HG03460 (cell line): ENCODE measurements around the gene MID2.
"Not testable (repeated sequence)": the region's sequence is repeated elsewhere in the genome, so short reads cannot be mapped to it uniquely, and the experiment has no call there.

Experiments
- ATAC-seq: cut with Tn5 transposase; IDR thresholded peaks from one replicate; pipeline ENCODE4 v1.9.1; 2021; ENCODE audit not compliant: unreplicated experiment

The MID2 gene

DNA sequence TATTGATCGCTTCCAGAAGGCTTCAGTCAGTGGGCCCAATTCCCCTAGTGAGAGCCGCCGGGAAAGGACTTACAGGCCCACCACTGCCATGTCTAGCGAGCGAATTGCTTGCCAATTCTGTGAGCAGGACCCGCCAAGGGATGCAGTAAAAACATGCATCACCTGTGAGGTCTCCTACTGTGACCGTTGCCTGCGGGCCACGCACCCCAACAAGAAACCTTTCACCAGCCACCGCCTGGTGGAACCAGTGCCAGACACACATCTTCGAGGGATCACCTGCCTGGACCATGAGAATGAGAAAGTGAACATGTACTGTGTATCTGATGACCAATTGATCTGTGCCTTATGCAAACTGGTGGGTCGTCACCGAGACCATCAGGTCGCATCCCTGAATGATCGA lies 15.3 kb downstream of the MID2 start:
- ATAC-seq = no peak

DNA sequence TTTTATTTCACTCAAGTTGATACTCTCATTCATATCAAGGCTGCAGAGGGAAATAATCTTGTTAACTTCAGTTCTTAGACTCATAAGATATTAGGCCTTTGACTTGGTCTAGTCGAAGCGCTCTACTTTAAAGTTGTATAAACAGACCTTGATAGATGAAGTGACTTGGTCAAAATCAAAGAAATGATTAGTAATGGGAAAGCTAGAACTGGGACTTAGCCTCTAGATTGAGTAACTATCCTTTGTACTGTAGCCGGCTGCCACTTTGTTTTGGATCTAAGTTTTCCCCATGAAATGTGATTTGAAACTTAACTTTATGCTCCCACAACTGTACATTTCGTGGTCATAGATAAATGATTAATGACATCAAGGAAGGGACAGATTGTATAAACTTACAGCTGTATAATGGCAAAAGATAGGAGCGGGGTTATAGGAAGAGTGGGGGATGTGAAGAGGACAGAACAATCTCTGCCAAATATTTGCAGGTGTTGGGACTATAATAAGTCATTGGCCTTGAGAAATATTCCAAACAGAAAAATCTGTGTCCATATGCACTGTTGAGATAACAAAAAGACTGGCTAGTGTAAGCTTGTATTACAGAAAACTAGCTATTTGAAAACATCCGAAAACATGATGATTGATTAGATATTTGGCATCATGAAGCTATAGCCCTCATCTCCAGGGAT lies 17.2 kb downstream of the MID2 start:
- ATAC-seq = no peak

DNA sequence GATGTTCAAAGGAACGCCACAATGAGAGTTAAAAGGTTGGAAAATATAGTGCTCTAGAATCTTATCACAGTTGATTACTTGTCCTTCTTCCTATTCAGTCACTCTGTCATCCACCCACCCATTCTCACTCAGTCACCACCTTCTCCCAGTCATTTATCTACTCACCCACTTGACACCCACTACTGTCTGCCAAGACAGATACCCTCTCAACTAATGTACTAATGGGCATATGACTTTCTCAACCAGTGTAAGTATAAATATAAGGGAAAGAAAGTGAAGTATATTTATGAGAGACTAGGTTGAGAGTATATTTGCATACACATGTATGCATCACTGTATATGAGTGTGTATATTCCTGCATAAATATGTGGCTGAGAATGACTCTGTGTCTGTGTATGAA lies 20.0 kb downstream of the MID2 start:
- no peak for ATAC-seq

DNA sequence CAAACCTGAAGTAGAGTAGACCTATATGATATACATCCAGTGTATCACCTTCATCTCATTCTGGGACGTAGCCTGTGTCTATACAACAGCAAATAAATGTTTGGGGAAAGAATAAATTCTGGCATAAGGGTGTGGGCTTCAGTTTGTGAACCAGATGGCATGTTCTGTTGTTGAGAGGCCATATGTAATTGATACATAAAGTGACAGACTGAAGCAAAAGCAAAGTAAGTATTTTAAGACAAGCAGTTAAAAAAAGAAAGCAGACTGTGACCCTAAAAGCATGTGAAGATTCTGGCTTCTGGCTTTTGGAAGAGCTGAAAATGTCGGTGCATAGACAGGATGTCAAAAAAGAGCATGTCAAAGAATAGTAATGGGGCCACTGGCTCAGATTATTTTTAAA lies 22.9 kb downstream of the MID2 start:
- ATAC-seq = no peak

DNA sequence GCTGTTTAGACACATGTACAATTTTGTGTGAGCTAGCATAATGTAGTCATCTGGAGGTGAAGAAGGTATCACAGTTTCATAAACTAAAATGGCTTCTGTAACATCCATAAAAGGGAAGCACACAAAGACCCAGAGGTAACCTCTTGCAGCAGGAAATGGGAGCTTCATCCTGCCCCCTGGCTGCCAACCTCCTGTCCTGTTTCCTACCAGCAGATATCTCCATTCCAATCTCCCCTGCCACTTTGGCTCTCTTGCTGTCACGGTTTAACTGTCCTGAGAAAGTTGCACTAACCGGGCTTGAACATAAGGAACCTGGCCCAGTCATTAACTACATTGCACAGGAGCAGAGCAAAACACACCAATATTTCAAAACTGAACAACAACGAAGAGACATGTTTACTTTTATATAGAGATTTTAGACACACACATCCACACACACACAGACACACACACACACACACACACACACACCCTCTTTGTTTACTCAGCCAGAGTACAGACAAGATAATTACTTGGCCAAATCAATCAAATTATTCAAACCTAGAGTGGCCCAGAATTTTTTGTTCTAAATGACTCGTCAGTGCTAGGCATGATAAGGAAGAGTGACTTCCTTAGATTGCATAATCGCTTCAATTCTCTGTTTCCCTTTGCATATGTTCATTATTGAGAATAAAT lies 24.2 kb downstream of the MID2 start:
- no peak for ATAC-seq

DNA sequence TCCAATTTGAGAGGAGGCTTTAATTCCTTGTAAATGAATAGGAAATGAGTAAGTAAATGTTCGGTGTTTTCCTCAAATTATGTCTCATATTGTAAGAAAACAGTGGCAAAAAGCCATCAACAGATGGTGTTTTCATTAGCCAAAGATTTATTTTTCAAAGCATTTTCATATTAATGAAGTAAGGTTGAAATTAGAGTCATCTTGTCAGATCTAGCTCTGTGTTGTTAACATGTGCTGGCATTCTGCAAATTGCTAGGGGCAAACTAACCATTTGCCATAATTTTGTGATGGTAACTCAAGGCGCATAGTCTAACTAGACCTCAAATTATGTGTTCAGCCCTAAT lies 24.7 kb downstream of the MID2 start:
- ATAC-seq = no peak

DNA sequence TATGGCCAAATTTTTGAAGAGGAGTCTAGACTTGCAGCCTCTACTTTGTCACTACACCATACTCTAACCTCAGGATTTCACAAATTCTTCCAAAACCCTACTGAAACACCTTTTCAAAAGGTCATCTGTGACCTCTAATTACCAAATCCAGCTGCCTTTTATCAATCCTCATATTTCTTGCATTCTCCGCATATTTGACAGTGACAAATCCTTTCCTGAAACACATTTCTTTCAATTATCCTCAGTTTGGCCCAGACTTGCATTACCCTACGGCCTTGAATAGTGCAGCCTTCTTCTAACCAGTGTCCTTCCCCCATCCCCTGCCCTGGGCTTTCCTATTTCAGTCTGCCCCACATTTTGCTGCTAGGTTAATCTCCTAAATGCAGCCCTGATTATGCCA lies 25.5 kb downstream of the MID2 start:
- ATAC-seq = no peak

DNA sequence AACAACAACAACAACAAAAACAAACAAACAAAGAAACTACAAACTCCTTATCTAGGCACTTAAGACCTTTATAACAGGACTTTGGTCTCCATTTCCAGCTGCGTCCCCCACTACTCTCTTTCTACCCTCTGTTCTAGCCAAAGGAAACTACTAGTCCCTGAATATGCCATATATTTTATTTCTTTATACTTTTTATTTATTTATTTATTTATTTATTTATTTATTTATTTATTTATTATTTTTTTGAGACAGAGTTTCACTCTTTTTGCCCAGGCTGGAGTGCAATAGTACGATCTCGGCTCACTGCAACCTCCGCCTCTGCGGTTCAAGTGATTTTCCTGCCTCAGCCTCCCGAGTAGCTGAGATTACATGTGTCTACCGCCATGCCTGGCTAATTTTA lies 26.0 kb downstream of the MID2 start:
- not testable (repeated sequence) for ATAC-seq

DNA sequence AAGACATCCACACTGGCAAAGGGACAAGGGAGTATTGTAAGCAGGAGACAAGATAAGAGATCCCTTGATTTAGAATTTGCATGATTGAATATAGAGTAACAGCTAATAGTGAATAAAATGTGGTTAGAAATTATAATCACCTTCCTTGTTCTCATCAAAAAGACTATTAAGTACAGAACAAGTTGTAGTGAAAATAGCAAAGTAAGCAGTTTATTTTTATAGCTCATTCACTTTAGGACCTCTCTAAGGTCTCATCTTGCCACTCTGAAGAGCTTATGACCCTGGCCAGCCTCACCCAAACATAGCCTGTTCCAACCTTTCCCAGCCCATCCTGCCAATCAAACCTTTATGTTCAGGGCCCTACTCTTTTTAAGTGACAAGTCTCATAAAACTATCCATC lies 30.6 kb downstream of the MID2 start:
- no peak for ATAC-seq

DNA sequence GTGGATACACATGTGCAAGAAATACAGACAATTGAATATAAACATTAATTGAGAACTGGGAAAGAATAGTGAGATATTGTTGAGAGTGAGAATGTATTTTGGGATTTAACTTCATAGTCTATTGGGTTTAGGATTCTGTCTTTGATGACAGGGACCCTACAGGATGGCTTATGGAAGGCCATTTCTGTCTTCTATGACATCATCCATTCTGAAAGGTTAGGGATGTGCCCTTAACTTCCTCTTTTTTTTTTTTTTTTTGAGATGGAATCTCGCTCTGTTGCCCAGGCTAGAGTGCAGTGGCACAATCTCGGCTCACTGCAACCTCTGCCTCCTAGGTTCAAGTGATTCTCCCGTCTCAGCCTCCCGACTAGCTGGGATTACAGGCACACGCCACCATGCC lies 31.4 kb downstream of the MID2 start:
- not testable (repeated sequence) for ATAC-seq

DNA sequence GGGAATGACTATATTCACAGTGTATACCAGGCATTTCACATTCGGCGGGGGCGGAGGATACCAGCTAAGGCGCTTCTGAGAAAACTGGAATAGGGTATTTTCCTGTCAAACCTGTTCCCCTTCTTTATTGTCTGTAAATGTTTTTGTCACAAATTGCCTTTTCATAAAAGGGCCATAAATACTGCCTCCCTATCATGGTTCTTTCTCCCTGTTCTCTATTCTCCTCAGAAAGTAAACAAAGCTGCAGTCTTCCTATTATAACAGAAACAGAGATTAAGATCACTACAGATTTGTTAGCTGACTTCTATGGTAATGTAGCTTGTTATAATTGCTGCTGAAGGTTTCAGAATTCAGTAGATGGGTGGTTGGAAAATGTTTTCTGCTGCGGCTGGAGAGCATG lies 32.2 kb downstream of the MID2 start:
- ATAC-seq = no peak

DNA sequence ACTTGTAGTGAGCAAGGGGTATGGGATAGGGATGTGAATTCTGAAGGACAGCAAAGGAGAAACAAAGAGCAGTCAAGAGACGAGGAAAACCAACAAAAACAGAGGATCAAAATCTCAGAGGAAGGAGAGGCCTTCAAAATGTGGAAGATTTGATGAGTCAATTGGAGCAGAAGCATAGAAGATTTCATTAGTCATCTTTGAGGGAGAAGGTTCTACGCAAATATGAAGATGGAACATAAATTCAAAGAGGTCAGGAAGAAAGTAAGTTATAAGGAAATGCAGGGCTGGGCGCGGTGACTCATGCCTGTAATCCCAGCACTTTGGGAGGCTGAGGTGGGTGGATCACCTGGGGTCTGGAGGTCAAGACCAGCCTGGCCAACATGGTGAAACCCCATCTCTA lies 35.4 kb downstream of the MID2 start:
- ATAC-seq = no peak

DNA sequence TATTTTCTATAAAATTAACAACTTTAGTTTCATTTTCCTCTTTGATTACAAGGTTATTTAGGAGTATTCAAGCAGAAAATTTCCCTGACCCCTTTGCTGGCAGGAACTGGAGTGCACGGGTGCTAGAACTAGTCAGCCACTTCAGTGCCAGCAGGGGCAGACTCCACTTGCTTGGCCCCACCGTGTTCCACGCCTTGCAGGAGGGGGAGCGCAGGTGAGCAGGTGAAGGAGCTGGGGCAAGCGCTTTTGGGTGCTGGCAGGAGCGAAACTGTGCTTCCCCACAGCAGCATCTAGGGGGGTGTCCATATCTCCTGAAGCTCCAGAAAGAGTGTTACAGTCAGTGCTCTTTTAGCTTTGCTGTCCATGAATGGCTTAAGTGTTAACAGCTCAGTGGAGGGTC lies 45.5 kb downstream of the MID2 start:
- no peak for ATAC-seq

DNA sequence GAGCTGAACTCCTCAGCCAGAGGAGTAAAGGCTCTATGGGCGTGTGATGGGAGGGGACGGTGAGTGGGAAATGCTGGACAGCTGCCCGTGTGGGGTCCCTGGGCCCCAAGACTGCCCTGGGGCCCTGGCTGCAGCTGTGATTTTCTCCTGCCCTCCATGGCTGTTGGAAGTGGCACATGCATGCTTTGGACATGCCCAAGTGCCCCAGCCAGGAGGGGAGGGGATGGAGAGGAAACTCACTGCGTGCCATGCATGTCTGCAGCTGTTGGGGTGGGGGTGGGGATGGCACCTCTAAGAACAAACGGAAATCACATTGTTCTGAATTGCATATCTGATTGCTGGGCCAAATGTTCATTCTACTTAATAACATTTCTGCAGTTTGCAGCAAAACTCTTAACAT lies 52.4 kb downstream of the MID2 start:
- no peak for ATAC-seq

DNA sequence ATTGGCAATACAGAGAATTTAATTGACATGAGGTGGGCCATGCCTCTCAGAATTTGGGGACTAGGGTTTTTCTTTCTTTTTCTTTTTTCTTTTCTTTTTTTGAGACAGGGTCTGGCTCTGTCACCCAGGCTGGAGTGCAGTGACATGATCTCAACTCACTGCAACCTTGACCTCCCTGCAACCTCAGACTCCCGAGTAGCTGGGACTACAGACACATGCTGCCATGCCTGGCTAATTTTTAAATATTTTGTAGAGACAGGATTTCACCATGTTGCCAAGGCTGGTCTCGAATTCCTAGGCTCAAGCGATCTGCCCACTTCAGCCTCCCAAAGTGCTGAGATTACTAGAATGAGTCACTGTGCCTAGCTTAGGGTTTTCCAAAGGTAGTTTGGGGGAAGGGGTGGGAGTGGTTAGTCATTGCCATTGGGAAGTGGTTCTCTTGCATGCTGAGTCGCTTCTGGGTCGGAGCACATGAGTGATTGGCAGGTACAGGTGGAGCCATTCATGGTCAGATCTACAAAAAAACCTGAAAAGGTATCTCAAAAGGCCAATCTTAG lies 54.5 kb downstream of the MID2 start:
- ATAC-seq = no peak

DNA sequence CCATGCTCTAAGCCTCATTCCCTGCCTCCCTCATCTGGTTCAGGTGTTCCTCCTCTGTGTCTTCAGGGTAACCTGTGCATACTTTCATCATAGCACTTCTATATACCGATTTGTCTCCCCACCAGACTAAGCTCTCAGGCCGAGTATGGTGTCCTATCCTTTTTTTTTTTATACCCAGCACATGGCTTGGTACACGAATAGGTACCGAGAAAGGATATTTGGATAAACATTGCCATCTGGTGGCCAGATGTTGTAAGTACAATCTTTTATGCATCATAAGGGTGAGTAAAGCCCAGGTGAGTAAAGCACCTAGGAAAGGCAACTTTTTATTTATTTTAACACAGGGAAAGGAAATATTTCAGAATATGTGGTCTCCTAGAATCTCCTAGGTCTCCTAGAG lies 68.4 kb downstream of the MID2 start:
- ATAC-seq = no peak

DNA sequence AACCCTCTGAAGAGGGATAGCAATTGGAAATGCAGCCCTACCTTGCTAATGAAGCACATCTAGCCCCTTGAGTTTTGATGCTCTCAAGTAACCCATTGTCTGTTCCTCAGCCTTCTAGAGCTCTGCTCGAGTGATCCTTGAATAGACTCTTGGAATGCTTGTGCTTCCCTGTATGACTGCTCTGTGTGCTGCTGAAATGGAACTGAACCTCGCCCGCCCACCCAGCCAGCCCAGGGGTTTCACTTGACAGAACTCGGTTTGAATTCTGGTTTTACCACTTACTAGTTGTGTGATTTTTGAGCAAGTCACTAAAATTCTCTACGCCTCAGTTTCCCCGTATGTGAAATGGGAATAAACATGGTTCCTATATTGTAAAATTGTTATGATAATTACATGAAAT lies 77.1 kb downstream of the MID2 start:
- no peak for ATAC-seq

DNA sequence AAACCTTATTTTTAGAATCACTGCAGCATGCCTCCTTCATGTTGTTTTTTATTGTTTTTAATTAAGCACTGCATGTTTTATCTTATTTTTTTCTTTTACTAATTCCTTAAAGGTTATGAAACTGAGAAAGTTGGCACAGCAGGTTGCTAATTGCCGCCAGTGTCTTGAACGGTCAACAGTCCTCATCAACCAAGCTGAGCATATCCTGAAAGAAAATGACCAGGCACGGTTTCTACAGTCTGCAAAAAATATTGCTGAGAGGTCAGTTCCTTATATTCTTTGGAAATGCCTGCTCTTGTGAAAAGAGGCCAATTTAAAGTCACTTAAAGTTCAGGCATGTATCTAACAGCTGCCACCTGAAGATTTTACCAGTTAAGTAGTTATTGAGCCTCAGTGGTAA lies 79.7 kb downstream of the MID2 start:
- no peak for ATAC-seq

DNA sequence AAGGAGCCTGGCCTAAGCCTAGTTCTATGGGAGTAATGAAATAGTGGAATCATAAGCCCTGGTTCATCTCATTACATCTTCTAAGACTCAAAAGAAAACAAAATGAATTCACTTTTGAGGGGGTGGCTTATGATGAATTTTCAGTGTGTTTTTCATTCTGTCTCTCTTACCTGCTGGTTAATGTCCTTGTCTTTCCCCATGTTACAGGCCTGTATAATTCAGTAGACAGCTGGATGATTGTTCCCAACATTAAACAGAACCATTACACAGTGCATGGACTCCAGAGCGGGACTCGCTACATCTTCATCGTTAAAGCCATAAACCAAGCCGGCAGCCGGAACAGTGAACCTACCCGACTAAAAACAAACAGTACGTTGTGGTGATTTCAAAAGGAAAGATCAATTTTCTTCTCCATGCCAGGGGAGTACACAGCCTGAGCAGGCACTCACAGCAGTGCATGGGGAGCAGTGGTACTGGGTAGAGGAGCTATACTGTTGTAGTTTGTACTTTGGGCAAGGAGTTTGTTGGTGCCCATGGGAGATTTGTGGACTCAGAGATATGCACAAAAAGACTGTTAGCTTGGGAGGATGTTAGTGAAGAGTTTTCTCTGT lies 98.6 kb downstream of the MID2 start:
- no peak for ATAC-seq

DNA sequence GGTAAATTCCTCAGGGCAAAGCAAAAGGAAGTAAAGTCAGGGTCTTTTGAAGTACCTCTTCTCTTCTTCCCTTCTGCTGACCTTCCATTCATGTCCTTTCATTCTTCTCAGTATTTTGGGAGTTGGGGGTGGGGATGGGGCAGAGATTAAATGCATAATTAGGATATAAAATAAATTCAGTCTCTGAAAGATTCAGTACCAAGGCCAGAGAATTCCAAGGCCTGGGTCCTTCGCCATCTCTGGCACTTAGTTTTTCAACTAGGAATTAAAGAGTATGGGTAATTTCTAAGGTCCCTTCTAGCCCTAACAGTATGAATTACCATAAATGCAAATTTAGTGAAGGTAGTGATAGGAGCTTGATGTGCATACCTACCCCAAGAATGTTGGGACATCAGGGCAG lies 108.6 kb downstream of the MID2 start:
- no peak for ATAC-seq

DNA sequence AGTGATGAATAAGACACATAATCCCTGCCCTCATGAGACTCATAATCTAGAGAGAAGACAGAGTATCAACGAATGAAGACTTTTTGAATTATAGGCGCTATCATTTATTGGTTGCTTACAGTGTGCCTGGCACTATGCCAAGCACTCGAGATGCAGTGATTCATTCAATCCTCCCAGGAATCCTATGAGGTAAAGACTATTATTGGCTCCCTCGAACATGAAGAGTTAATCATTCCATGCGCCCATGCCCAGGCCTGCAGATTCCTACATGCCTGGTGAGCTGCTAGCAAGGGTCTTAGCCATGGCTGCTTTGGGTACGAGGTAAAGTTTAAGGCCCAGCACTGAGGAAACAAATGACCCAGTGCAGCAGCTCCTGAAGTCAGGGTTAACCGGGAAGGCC lies 109.5 kb downstream of the MID2 start:
- no peak for ATAC-seq

DNA sequence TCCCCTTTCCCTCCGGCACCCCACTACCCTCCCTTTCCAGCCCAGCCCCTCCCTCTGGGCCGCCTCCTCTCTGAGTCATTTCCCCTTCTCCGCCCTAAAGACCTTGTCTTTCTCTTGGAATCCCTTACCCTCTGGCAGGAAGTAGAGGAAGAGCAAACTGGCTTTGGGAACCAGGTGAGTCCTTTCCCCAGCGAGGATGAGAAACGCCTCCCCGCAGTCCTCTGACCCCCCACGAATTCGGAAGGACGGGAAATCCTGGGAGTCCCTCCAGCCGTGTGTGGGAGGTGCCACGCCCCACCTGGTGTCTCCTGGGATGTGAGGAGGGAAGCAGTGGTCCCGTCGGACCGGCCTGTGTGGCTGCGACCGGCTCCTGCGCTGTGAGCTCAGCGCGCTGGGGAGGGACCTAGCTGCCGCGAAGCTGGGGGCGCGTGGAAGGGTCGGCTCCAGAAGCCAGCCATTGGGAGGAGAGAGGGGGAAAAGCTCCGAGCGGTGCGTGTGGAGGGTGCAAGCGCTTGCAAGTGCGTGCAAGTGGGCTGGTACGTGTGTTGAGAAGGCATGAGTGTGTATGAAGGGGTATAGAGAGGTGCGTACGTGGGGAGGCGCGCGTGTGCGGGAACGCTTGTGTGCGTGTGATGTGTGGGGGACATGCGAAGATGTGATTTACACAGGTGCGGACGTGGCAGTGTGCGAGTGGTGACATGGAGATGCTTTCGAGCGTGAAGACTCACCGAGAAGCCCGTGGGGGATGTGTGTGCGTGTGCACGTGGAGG lies 110.2 kb downstream of the MID2 start:
- no peak for ATAC-seq
